H1 (cell line): ENCODE measurements around the gene YPEL2. TPM values are rescaled to one million over a fixed set of nuclear protein-coding genes. Genes with fewer than 3 reads are reported as not detected.

Experiments
- BACH1 ChIP-seq: IDR thresholded peaks from 2 replicates; pipeline ENCODE4 v1.6.1; 2012; ENCODE audit warnings: low read length, improper control_type of control experiment
- polyA plus RNA-seq, 7 experiments: library from polyadenylated mRNA; depleted of rRNA in 3 of 7; stranded (reverse) in 5 of 7; unstranded in 2 of 7; fragments of >200 nt in 5 of 7; fragments of 200-250 nt in 2 of 7; gene quantifications; 1 replicate in 5 of 7; 2 replicates in 1 of 7; 4 replicates in 1 of 7; pipeline versions ENCODE4 v1.2.1 to v1.2.3, GENCODE V29; 2011 to 2013; ENCODE audit warnings: missing spikeins in 2 of 7, mixed read lengths in 2 of 7
- total RNA-seq: library from RNA; stranded (reverse); fragmentation: NEBNext Ultra II Directional; extraction: Animal tissue kit (Norgen Biotek cat#: 25700); gene quantifications from 2 replicates; pipeline ENCODE4 v1.2.1, GENCODE V29; 2021

The YPEL2 gene
- total and polyA plus RNA-seq, 2 of the 8 experiments (the other 6 are each of a cell fraction or from before 2014, with no cell fraction given): 1.6 to 3.5 TPM

DNA sequence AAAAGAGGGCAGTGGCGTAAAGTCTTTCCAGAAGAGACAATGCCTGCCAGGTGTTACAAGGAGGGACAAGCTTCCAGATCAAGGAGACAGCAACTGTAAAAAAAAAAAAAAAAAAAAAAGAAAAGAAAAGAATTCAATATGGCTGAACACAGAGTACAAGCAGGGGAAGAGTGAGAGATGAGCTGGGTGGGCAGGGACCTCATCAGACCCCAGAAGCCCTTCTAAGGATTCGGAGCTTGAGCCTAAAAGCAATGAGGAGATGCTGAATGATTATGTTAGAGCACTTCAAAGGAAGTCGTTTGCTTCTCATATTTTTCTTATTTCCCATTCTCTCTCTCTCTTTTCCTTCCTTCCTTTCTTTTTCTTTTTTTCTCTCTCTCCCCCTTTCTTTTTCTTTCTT, 103.0 kb downstream of the YPEL2 start (continued):
- no peak for TF ChIP-seq BACH1
